Neural progenitor cell (in vitro differentiated cells): Measurements from ENCODE around the gene PRND.

Experiments
- CTCF ChIP-seq: fragments of 200-600 bp; sonication (generic); IDR thresholded peaks from 2 replicates; pipeline ENCODE4 v1.5.1; 2017; ENCODE audit warnings: antibody characterized with exemption, mild to moderate bottlenecking
- EZH2 ChIP-seq: fragments of 200-600 bp; sonication (generic); IDR thresholded peaks from 2 replicates; pipeline ENCODE4 v1.6.1; 2017; ENCODE audit warnings: antibody characterized with exemption, mild to moderate bottlenecking, moderate library complexity
- EZH2phosphoT487 ChIP-seq: fragments of 200-600 bp; sonication (generic); IDR thresholded peaks from 2 replicates; pipeline ENCODE4 v1.6.1; 2017; ENCODE audit warnings: antibody characterized with exemption

DNA sequence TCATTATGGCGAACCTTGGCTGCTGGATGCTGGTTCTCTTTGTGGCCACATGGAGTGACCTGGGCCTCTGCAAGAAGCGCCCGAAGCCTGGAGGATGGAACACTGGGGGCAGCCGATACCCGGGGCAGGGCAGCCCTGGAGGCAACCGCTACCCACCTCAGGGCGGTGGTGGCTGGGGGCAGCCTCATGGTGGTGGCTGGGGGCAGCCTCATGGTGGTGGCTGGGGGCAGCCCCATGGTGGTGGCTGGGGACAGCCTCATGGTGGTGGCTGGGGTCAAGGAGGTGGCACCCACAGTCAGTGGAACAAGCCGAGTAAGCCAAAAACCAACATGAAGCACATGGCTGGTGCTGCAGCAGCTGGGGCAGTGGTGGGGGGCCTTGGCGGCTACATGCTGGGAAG, 22.5 kb upstream of the PRND start:
- TF ChIP-seq CTCF (no peak), EZH2phosphoT487 (no peak), EZH2 (no peak)
